Measurements from ENCODE around the gene MEI1. TPM values are rescaled to one million over a fixed set of nuclear protein-coding genes. Genes with fewer than 3 reads are reported as not detected.

MEI1 gene
- total RNA-seq, 1 donor from 2014 or later = 0.64 TPM

- H3K27ac Mint-ChIP-seq (ENCODE audit: unreplicated experiment) = peak overlapping the region; percentile 41
- DNase-seq = no peak
- TF ChIP-seq, protein P1, sequence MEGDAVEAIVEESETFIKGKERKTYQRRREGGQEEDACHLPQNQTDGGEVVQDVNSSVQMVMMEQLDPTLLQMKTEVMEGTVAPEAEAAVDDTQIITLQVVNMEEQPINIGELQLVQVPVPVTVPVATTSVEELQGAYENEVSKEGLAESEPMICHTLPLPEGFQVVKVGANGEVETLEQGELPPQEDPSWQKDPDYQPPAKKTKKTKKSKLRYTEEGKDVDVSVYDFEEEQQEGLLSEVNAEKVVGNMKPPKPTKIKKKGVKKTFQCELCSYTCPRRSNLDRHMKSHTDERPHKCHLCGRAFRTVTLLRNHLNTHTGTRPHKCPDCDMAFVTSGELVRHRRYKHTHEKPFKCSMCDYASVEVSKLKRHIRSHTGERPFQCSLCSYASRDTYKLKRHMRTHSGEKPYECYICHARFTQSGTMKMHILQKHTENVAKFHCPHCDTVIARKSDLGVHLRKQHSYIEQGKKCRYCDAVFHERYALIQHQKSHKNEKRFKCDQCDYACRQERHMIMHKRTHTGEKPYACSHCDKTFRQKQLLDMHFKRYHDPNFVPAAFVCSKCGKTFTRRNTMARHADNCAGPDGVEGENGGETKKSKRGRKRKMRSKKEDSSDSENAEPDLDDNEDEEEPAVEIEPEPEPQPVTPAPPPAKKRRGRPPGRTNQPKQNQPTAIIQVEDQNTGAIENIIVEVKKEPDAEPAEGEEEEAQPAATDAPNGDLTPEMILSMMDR (IDR thresholded peaks at IDR 0.05; ENCODE audit: partially characterized antibody, unreplicated experiment) = peak; percentile 15
These were observed 123.2 kb downstream of the MEI1 start for GRCh38 chr22:41822317-41823057.

DNA sequence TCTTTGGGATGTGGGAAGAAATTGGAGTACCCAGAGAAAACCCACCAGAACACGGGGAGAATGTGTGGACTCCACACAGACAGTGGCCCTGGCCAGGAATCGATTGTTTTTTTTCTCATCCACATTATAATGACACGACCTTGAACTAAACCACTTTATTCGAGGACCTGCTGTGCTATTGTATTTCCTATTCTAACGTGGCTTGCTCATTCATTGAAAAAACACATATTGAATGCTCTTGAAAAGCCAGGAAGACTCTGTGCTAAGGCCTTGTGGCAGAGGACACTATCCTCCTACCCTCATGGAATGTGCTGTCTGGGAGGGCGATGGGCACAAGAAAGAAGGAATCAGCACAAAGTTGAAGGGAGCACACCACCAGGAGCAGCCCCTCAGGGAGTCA lies 124.5 kb downstream of the MEI1 start:
- H3K4me3 Mint-ChIP-seq (ENCODE audit: unreplicated experiment) = no peak overlapping the region
- DNase-seq = no peak
- peaks cover 4% of the 10 kb centered on the region for H3K27me3 Mint-ChIP-seq (ENCODE audit: unreplicated experiment)
- H3K36me3 Mint-ChIP-seq (ENCODE audit: unreplicated experiment) = no peaks in the 10 kb centered on the region
- H3K9me3 Mint-ChIP-seq (ENCODE audit: unreplicated experiment) = peaks cover 11% of the 10 kb centered on the region
- TF ChIP-seq, protein P1 (IDR thresholded peaks at IDR 0.05; ENCODE audit: partially characterized antibody, unreplicated experiment) = no peak
- no peak overlapping the region for H3K27ac Mint-ChIP-seq (ENCODE audit: unreplicated experiment)
- H3K4me1 Mint-ChIP-seq (ENCODE audit: low read depth, unreplicated experiment) = peaks cover 38% of the 10 kb centered on the region

More at GRCh38 chr22:41822317-41823057, 123.2 kb downstream of the MEI1 start:
- peaks cover 4% of the 10 kb centered on the region for H3K27me3 Mint-ChIP-seq (ENCODE audit: unreplicated experiment)
- H3K4me3 Mint-ChIP-seq (ENCODE audit: unreplicated experiment) = peak overlapping the region; percentile 40
- H3K4me1 Mint-ChIP-seq (ENCODE audit: low read depth, unreplicated experiment) = peaks cover 32% of the 10 kb centered on the region
- no peaks in the 10 kb centered on the region for H3K36me3 Mint-ChIP-seq (ENCODE audit: unreplicated experiment)
- H3K9me3 Mint-ChIP-seq (ENCODE audit: unreplicated experiment) = peaks cover 11% of the 10 kb centered on the region

GRCh38 chr22:41825376-41825775 lies 126.1 kb downstream of the MEI1 start:
- no peaks in the 10 kb centered on the region for H3K36me3 Mint-ChIP-seq (ENCODE audit: unreplicated experiment)
- peaks cover 4% of the 10 kb centered on the region for H3K27me3 Mint-ChIP-seq (ENCODE audit: unreplicated experiment)
- DNase-seq = no peak
- TF ChIP-seq, protein P1 (IDR thresholded peaks at IDR 0.05; ENCODE audit: partially characterized antibody, unreplicated experiment) = no peak
- peak overlapping the region; percentile 20 for H3K4me3 Mint-ChIP-seq (ENCODE audit: unreplicated experiment)
- H3K9me3 Mint-ChIP-seq (ENCODE audit: unreplicated experiment) = peaks cover 16% of the 10 kb centered on the region
- no peak overlapping the region for H3K27ac Mint-ChIP-seq (ENCODE audit: unreplicated experiment)
- peaks cover 39% of the 10 kb centered on the region for H3K4me1 Mint-ChIP-seq (ENCODE audit: low read depth, unreplicated experiment)

GRCh38 chr22:41826021-41826420 lies 126.7 kb downstream of the MEI1 start:
- H3K27ac Mint-ChIP-seq (ENCODE audit: unreplicated experiment) = no peak overlapping the region
- peaks cover 4% of the 10 kb centered on the region for H3K27me3 Mint-ChIP-seq (ENCODE audit: unreplicated experiment)
- DNase-seq = no peak
- H3K4me1 Mint-ChIP-seq (ENCODE audit: low read depth, unreplicated experiment) = peaks cover 33% of the 10 kb centered on the region
- no peak overlapping the region for H3K4me3 Mint-ChIP-seq (ENCODE audit: unreplicated experiment)
- TF ChIP-seq, protein P1 (IDR thresholded peaks at IDR 0.05; ENCODE audit: partially characterized antibody, unreplicated experiment) = no peak
- peaks cover 16% of the 10 kb centered on the region for H3K9me3 Mint-ChIP-seq (ENCODE audit: unreplicated experiment)
- no peaks in the 10 kb centered on the region for H3K36me3 Mint-ChIP-seq (ENCODE audit: unreplicated experiment)

Data from glutamatergic neuron (in vitro differentiated cells).